SK-N-SH treated with all-trans-retinoic acid at 6 μM for 48 hours (cell line): ENCODE data around the gene DENND4C.
"Not testable (repeated sequence)": the region's sequence is repeated elsewhere in the genome, so short reads cannot be mapped to it uniquely, and the experiment has no call there.

ENCODE experiments used
- ATAC-seq: fragments of 200-7000 bp; cut with Tn5 transposase; 3 replicates; pipeline ENCODE4 v1.9.1; 2020; ENCODE audit warnings: mild to moderate bottlenecking, moderate library complexity
- ARNTL ChIP-seq: fragments of 450-650 bp; formaldehyde crosslinking; IDR thresholded peaks from 2 replicates; pipeline ENCODE4 v1.5.0; 2020; ENCODE audit warnings: low read depth, mild to moderate bottlenecking, moderate library complexity, borderline replicate concordance
- BACH2 ChIP-seq: fragments of 250-450 bp; sonication (Bioruptor Pico); IDR thresholded peaks from 2 replicates; pipeline ENCODE4 v1.9.0; 2021; ENCODE audit warnings: mild to moderate bottlenecking, borderline replicate concordance
- CSDC2 ChIP-seq: fragments of 250-450 bp; sonication (Bioruptor Pico); IDR thresholded peaks from 2 replicates; pipeline ENCODE4 v1.5.0; 2020; ENCODE audit warnings: mild to moderate bottlenecking, moderate library complexity
- ESRRG ChIP-seq: fragments of 250-450 bp; sonication (Bioruptor Pico); IDR thresholded peaks from 2 replicates; pipeline ENCODE4 v1.6.1; 2021; ENCODE audit warnings: mild to moderate bottlenecking
- GLIS3 ChIP-seq: fragments of 250-450 bp; sonication (Bioruptor Pico); IDR thresholded peaks from 2 replicates; pipeline ENCODE4 v1.5.0; 2020; ENCODE audit warnings: mild to moderate bottlenecking, moderate library complexity
- ISL1 ChIP-seq: fragments of 250-450 bp; sonication (Bioruptor Pico); IDR thresholded peaks from 2 replicates; pipeline ENCODE4 v2.1.2; 2022; ENCODE audit warnings: mild to moderate bottlenecking, moderate library complexity
- OSR1 ChIP-seq: fragments of 250-450 bp; sonication (Bioruptor Pico); IDR thresholded peaks from 2 replicates; pipeline ENCODE4 v1.8.0; 2022; ENCODE audit warnings: moderate library complexity, mild to moderate bottlenecking, inconsistent platforms
- PPARA ChIP-seq: fragments of 250-450 bp; sonication (Bioruptor Pico); IDR thresholded peaks from 2 replicates; pipeline ENCODE4 v1.5.0; 2020; ENCODE audit warnings: mild to moderate bottlenecking, borderline replicate concordance
- RARB ChIP-seq: fragments of 250-450 bp; sonication (Bioruptor Pico); IDR thresholded peaks from 2 replicates; pipeline ENCODE4 v1.8.0; 2021; ENCODE audit warnings: mild to moderate bottlenecking, moderate library complexity
- SNAI2 ChIP-seq: fragments of 250-450 bp; sonication (Bioruptor Pico); IDR thresholded peaks from 2 replicates; pipeline ENCODE4 v1.5.0; 2020; ENCODE audit warnings: mild to moderate bottlenecking, moderate library complexity
- TCF4 ChIP-seq: fragments of 250-450 bp; sonication (Bioruptor Pico); IDR thresholded peaks from 2 replicates; pipeline ENCODE4 v1.8.0; 2021; ENCODE audit warnings: mild to moderate bottlenecking, moderate library complexity, borderline replicate concordance
- TOX ChIP-seq: fragments of 250-450 bp; sonication (Bioruptor Pico); IDR thresholded peaks from 2 replicates; pipeline ENCODE4 v1.8.0; 2021; ENCODE audit warnings: mild to moderate bottlenecking, moderate library complexity, borderline replicate concordance
- ZC3H10 ChIP-seq: fragments of 250-450 bp; sonication (Bioruptor Pico); IDR thresholded peaks from 2 replicates; pipeline ENCODE4 v1.5.1; 2021; ENCODE audit warnings: mild to moderate bottlenecking, moderate library complexity
- ZNF565 ChIP-seq: fragments of 450-650 bp; formaldehyde crosslinking; conservative IDR thresholded peaks from 2 replicates; pipeline ENCODE4 v1.5.0; 2020; ENCODE audit warnings: low read depth, mild to moderate bottlenecking, moderate library complexity
- ZNF70 ChIP-seq: fragments of 450-650 bp; formaldehyde crosslinking; IDR thresholded peaks from 2 replicates; pipeline ENCODE4 v1.5.0; 2020; ENCODE audit warnings: mild to moderate bottlenecking, moderate library complexity
- TF ChIP-seq, protein P1 (sequence below): fragments of 250-450 bp; sonication (Bioruptor Pico); IDR thresholded peaks from 2 replicates; pipeline ENCODE4 v1.8.0; 2021; ENCODE audit warnings: low read depth, mild to moderate bottlenecking, moderate library complexity, borderline replicate concordance
- TF ChIP-seq, protein P2 (sequence below): fragments of 250-450 bp; sonication (Bioruptor Pico); IDR thresholded peaks from 2 replicates; pipeline ENCODE4 v1.5.0; 2020; ENCODE audit warnings: mild to moderate bottlenecking, moderate library complexity
- TF ChIP-seq, protein P3 (sequence below): fragments of 250-450 bp; sonication (Bioruptor Pico); IDR thresholded peaks from 2 replicates; pipeline ENCODE4 v1.5.1; 2020; ENCODE audit warnings: low read depth, mild to moderate bottlenecking, moderate library complexity
- TF ChIP-seq, protein P4 (sequence below): fragments of 250-450 bp; sonication (Bioruptor Pico); IDR thresholded peaks from 2 replicates; pipeline ENCODE4 v1.8.0; 2020; ENCODE audit warnings: mild to moderate bottlenecking, moderate library complexity, borderline replicate concordance
- TF ChIP-seq, protein P5 (sequence below): fragments of 250-450 bp; sonication (Bioruptor Pico); IDR thresholded peaks from 2 replicates; pipeline ENCODE4 v1.5.1; 2021; ENCODE audit warnings: mild to moderate bottlenecking, moderate library complexity

Gene DENND4C

DNA sequence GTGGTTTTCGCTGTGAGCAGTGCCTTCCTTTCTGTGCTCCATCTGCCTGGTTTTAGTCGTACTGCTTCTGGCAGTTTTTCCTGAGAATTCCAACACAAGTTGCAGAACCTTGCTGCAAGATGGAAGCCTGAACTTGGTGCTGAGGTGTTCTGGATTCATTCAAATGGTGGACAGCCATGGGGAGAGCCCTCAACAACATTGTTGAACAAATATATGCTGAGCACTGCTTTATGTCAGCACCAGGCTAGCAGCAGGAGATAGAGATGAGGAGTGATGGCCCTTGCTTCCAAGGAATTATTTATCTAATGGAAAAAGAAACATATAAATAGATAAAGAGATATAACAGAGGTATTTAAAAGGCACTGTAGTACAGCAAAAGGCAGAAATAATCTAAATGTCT is 156.8 kb downstream of the DENND4C start:
- TF ChIP-seq ZNF70 (CRISPR knock-in tag) (no peak), ISL1 (CRISPR knock-in tag) (peak; percentile 60), RARB (no peak), GLIS3 (no peak)
- TF ChIP-seq, protein P1, sequence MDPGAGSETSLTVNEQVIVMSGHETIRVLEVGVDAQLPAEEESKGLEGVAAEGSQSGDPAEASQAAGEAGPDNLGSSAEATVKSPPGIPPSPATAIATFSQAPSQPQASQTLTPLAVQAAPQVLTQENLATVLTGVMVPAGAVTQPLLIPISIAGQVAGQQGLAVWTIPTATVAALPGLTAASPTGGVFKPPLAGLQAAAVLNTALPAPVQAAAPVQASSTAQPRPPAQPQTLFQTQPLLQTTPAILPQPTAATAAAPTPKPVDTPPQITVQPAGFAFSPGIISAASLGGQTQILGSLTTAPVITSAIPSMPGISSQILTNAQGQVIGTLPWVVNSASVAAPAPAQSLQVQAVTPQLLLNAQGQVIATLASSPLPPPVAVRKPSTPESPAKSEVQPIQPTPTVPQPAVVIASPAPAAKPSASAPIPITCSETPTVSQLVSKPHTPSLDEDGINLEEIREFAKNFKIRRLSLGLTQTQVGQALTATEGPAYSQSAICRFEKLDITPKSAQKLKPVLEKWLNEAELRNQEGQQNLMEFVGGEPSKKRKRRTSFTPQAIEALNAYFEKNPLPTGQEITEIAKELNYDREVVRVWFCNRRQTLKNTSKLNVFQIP (CRISPR knock-in tag), result no peak
- ATAC-seq, result peak; percentile 87

DNA sequence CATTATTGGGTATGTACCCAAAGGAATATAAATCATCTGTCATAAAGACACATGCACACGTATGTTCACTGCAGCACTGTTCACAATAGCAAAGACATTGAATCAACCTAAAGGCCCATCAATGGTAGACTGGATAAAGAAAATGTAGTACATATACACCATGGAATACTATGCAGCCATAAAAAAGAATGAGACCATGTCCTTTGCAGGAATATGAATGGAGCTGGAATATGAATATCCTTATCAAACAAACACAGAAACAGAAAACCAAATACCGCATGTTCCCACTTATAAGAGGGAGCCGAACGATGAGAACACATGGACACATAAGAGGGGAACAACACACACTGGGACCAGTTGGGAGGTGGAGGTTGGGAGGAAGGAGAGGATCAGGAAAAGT is 159.0 kb downstream of the DENND4C start:
- ATAC-seq, result not testable (repeated sequence)

DNA sequence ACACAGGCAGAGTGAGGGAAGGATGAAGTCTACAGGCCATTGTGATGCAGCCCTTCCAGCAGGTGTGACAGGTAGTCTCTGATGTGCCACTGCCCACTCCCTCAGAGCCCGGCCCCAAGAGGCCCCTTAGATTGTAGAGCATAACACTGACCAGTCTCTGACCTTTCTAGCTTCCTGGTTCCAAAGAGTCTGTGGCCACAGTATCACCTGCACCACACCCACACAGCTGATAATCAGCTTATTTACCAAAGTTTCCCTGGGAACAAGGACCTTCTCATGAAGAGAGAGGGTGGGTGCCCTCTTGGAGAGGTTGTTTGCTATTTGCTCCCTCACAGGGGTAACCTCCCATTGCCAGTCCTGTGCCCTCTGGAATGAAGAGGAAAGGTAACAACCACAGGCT is 167.4 kb downstream of the DENND4C start:
- ATAC-seq, result no peak
- TF ChIP-seq, protein P2, sequence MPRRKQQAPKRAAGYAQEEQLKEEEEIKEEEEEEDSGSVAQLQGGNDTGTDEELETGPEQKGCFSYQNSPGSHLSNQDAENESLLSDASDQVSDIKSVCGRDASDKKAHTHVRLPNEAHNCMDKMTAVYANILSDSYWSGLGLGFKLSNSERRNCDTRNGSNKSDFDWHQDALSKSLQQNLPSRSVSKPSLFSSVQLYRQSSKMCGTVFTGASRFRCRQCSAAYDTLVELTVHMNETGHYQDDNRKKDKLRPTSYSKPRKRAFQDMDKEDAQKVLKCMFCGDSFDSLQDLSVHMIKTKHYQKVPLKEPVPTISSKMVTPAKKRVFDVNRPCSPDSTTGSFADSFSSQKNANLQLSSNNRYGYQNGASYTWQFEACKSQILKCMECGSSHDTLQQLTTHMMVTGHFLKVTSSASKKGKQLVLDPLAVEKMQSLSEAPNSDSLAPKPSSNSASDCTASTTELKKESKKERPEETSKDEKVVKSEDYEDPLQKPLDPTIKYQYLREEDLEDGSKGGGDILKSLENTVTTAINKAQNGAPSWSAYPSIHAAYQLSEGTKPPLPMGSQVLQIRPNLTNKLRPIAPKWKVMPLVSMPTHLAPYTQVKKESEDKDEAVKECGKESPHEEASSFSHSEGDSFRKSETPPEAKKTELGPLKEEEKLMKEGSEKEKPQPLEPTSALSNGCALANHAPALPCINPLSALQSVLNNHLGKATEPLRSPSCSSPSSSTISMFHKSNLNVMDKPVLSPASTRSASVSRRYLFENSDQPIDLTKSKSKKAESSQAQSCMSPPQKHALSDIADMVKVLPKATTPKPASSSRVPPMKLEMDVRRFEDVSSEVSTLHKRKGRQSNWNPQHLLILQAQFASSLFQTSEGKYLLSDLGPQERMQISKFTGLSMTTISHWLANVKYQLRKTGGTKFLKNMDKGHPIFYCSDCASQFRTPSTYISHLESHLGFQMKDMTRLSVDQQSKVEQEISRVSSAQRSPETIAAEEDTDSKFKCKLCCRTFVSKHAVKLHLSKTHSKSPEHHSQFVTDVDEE (CRISPR knock-in tag), result no peak
- no peak for TF ChIP-seq ARNTL (CRISPR knock-in tag)
- TF ChIP-seq ISL1 (CRISPR knock-in tag), result no peak
- TF ChIP-seq RARB, result no peak
- TF ChIP-seq CSDC2, result no peak
- no peak for TF ChIP-seq SNAI2 (CRISPR knock-in tag)
- TF ChIP-seq TOX, result no peak
- TF ChIP-seq BACH2 (CRISPR knock-in tag), result no peak
- TF ChIP-seq, all 23 proteins: peak for 0

DNA sequence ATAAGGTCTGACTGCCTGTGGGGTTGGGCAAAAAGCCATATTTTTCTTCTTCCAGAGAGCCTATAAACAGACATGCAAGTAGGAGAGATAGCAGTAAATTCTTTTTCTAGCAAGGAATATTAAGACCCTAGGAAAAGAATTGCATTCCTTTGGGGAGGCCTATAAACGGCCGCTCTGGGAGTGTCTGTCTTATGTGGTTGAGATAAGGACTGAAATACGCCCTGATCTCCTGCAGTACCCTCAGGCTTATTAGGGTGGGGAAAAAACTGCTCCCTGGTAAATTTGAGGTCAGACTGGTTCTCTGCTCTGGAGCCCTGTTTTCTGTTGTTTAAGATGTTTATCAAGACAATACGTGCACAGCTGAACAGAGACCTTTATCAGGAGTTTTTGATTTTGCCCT is 172.7 kb downstream of the DENND4C start:
- ATAC-seq, result not testable (repeated sequence)

DNA sequence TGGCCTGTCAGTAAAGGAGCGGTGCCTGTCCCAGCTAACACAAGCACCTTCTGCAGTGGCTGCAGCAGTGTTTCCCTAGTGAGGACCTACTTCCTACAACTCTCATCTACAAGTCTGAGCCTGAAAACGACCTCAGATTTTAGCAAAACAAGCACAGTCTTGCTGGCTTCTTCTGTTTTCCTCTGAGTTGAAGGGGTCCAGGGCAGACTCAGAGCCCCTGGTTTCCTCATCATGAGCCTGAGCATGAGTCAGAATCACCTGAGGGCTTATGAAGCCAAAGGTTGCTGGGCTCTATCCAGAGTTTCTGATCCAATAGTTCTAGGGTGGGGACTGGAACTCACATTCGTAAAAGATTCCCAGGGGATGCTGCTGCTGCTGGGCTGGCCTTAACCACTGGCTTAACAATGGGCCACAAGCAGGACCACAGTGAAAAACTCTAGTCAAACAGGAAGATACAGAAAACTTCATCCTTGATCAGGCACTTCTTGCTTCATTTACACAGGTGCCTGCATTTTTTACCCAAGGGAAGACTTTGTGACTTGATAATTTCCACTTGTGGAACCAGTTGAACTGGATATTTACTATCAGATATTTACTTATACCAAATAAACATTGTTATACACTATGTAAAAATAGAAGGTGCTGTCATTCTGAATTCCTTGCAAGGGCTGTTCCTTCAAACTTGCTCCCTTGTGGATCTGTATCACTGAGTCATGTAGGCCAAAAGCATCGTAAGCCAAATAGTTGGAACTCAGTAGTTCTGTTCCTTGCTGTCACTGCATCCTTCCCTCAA is 174.0 kb downstream of the DENND4C start:
- no peak for ATAC-seq
- TF ChIP-seq BACH2 (CRISPR knock-in tag), result no peak
- no peak for TF ChIP-seq SNAI2 (CRISPR knock-in tag)
- TF ChIP-seq ZNF565 (CRISPR knock-in tag), result no peak
- TF ChIP-seq, protein P3, sequence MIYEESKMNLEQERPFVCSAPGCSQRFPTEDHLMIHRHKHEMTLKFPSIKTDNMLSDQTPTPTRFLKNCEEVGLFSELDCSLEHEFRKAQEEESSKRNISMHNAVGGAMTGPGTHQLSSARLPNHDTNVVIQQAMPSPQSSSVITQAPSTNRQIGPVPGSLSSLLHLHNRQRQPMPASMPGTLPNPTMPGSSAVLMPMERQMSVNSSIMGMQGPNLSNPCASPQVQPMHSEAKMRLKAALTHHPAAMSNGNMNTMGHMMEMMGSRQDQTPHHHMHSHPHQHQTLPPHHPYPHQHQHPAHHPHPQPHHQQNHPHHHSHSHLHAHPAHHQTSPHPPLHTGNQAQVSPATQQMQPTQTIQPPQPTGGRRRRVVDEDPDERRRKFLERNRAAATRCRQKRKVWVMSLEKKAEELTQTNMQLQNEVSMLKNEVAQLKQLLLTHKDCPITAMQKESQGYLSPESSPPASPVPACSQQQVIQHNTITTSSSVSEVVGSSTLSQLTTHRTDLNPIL (CRISPR knock-in tag), result no peak
- TF ChIP-seq OSR1, result no peak
- no peak for TF ChIP-seq ZC3H10 (CRISPR knock-in tag)

DNA sequence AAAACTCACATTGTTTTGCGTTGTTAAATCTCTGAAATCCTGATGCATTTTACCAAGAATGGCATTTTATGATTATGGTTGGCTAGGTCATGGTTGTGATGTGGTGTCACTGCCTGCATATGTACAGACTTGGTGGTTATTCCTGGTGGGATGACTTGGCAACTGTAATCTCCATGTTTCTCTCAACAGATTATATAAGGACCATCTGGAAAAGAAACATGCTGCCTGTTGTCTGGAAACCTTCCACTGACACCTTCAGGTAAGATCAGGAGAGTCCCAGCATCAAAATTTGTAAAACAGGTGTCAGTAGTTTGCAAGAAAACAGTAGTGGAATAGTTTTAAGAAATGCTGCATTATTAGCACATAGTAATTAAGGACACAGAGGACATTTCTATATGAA is 175.3 kb downstream of the DENND4C start:
- no peak for ATAC-seq
- TF ChIP-seq, protein P2 (CRISPR knock-in tag), result no peak
- TF ChIP-seq, protein P4, sequence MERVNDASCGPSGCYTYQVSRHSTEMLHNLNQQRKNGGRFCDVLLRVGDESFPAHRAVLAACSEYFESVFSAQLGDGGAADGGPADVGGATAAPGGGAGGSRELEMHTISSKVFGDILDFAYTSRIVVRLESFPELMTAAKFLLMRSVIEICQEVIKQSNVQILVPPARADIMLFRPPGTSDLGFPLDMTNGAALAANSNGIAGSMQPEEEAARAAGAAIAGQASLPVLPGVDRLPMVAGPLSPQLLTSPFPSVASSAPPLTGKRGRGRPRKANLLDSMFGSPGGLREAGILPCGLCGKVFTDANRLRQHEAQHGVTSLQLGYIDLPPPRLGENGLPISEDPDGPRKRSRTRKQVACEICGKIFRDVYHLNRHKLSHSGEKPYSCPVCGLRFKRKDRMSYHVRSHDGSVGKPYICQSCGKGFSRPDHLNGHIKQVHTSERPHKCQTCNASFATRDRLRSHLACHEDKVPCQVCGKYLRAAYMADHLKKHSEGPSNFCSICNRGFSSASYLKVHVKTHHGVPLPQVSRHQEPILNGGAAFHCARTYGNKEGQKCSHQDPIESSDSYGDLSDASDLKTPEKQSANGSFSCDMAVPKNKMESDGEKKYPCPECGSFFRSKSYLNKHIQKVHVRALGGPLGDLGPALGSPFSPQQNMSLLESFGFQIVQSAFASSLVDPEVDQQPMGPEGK (CRISPR knock-in tag), result no peak
- no peak for TF ChIP-seq RARB
- no peak for TF ChIP-seq BACH2 (CRISPR knock-in tag)
- no peak for TF ChIP-seq ESRRG (CRISPR knock-in tag)
- no peak for TF ChIP-seq PPARA (CRISPR knock-in tag)
- TF ChIP-seq, protein P5, sequence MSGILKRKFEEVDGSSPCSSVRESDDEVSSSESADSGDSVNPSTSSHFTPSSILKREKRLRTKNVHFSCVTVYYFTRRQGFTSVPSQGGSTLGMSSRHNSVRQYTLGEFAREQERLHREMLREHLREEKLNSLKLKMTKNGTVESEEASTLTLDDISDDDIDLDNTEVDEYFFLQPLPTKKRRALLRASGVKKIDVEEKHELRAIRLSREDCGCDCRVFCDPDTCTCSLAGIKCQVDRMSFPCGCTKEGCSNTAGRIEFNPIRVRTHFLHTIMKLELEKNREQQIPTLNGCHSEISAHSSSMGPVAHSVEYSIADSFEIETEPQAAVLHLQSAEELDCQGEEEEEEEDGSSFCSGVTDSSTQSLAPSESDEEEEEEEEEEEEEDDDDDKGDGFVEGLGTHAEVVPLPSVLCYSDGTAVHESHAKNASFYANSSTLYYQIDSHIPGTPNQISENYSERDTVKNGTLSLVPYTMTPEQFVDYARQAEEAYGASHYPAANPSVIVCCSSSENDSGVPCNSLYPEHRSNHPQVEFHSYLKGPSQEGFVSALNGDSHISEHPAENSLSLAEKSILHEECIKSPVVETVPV (CRISPR knock-in tag), result no peak
- no peak for TF ChIP-seq TCF4 (CRISPR knock-in tag)
